ENCODE results near the gene RAPGEF1. TPM values are rescaled to one million over a fixed set of nuclear protein-coding genes. Genes with fewer than 3 reads are reported as not detected.

The RAPGEF1 gene
- polyA plus RNA-seq, 2 donors: 9.0 to 11.0 TPM

DNA sequence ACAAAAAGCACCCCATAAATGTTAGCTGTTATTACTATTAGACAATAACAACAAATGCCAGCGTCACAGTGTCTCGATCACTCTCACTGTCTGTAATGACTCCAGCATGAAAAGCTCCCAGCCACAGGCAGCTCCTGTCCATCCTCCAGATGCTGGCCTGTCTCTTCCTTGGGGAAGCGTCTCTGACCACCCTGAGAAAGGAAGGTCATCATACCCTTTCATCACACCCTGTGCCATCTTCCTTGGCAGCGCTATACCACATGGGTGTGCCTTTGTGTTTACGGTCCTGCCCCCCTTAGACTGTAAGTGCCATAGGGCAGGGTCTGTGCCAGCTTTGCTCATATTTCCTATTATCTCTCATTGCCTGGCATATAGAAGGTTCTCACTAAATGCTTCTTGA is 104.0 kb downstream of the RAPGEF1 start:
- WGBS, 2 donors: 59 to 79% methylated on average over 5 of the region's 5 CpGs
- Histone ChIP-seq H3K36me3 (ENCODE audit: control insufficient read depth in 2 of 2, insufficient read depth in 2 of 2, low read length in 1 of 2) (peaks cover 6 to 8% of the 10 kb centered on the region in 2 donors), H3K27me3 (ENCODE audit: control insufficient read depth in 1 of 2, insufficient read depth in 2 of 2, low read length in 2 of 2) (no peaks in the 10 kb centered on the region), H3K4me1 (ENCODE audit: control insufficient read depth in 2 of 2, insufficient read depth in 2 of 2, low read length in 1 of 2) (peaks cover 0 to 8% of the 10 kb centered on the region in 2 donors), H3K27ac (ENCODE audit: low read depth in 2 of 2, low read length in 1 of 2) (peak overlapping the region; percentile 77 to 82), H3K4me3 (ENCODE audit: low read depth in 1 of 2, low read length in 2 of 2) (no peak overlapping the region), H3K9me3 (ENCODE audit: control insufficient read depth in 2 of 2, insufficient read depth in 1 of 2, low read depth in 1 of 2, low read length in 1 of 2) (no peaks in the 10 kb centered on the region)

GRCh38 chr9:131635285-131635684 is 104.6 kb downstream of the RAPGEF1 start:
- Histone ChIP-seq H3K4me1 (ENCODE audit: control insufficient read depth in 2 of 2, insufficient read depth in 2 of 2, low read length in 1 of 2) (peaks cover 0 to 8% of the 10 kb centered on the region in 2 donors), H3K27me3 (ENCODE audit: control insufficient read depth in 1 of 2, insufficient read depth in 2 of 2, low read length in 2 of 2) (no peaks in the 10 kb centered on the region), H3K4me3 (ENCODE audit: low read depth in 1 of 2, low read length in 2 of 2) (no peak overlapping the region), H3K9me3 (ENCODE audit: control insufficient read depth in 2 of 2, insufficient read depth in 1 of 2, low read depth in 1 of 2, low read length in 1 of 2) (no peaks in the 10 kb centered on the region), H3K36me3 (ENCODE audit: control insufficient read depth in 2 of 2, insufficient read depth in 2 of 2, low read length in 1 of 2) (peaks cover 6 to 8% of the 10 kb centered on the region in 2 donors), H3K27ac (ENCODE audit: low read depth in 2 of 2, low read length in 1 of 2) (peak overlapping the region; percentile 77 to 82)
- 5 to 10% methylated on average over 6 of the region's 6 CpGs for WGBS, 2 donors

DNA sequence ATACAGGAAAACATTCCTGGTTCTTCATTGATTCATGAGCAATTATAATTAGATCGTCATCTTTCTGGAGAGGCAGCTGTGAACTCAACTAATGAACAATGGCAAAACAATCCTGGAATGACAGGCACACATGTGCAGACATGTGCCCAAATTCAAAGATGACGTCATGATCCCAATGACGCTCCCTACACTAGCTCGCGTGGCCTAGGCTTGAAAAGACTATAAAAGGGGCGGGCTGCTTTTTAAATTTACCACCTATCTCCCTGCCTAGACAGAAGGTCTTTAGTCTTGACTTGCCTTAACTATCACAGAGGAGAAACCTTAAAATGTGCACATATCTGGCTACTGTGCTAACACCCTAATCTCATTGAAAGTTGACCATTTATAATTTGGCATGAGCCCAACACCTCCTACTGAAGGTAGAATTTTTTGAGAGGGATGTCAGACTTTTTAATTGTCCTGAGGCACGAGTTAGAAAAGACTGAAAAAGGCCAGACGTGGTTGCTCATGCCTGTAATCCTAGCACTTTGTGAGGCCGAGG is 106.3 kb downstream of the RAPGEF1 start:
- no peak overlapping the region for H3K4me3 ChIP-seq (ENCODE audit: low read depth in 1 of 2, low read length in 2 of 2)
- H3K36me3 ChIP-seq (ENCODE audit: control insufficient read depth in 2 of 2, insufficient read depth in 2 of 2, low read length in 1 of 2): peaks cover 5 to 10% of the 10 kb centered on the region in 2 donors
- H3K27ac ChIP-seq (ENCODE audit: low read depth in 2 of 2, low read length in 1 of 2): peak overlapping the region; percentile 24 to 66
- no peaks in the 10 kb centered on the region for H3K9me3 ChIP-seq (ENCODE audit: control insufficient read depth in 2 of 2, insufficient read depth in 1 of 2, low read depth in 1 of 2, low read length in 1 of 2)
- 54 to 69% methylated on average over 9 of the region's 9 CpGs for WGBS, 2 donors
- H3K27me3 ChIP-seq (ENCODE audit: control insufficient read depth in 1 of 2, insufficient read depth in 2 of 2, low read length in 2 of 2): no peaks in the 10 kb centered on the region
- peaks cover 0 to 8% of the 10 kb centered on the region in 2 donors for H3K4me1 ChIP-seq (ENCODE audit: control insufficient read depth in 2 of 2, insufficient read depth in 2 of 2, low read length in 1 of 2)

DNA sequence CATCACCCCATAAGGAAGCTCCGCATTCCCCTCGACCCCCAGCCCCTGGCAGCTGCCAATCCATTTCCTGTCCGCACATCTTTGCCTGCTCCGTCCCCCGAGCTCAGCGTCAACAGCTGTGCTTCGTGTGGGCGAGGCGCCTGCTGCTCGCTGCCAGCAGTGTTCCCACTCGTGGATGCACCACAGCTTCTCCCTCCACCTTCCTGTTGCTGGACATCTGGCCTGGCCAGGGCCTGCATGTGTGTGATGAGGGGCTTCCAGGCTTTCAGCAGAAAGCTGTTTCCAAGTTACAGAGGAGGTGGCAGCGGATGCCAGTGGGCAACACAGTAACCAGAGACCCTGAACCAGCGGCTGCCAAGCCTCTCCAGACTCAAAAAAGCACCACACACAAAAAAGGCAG is 108.6 kb downstream of the RAPGEF1 start:
- Histone ChIP-seq H3K9me3 (ENCODE audit: control insufficient read depth in 2 of 2, insufficient read depth in 1 of 2, low read depth in 1 of 2, low read length in 1 of 2) (no peaks in the 10 kb centered on the region), H3K36me3 (ENCODE audit: control insufficient read depth in 2 of 2, insufficient read depth in 2 of 2, low read length in 1 of 2) (peaks cover 0 to 6% of the 10 kb centered on the region in 2 donors), H3K4me3 (ENCODE audit: low read depth in 1 of 2, low read length in 2 of 2) (no peak overlapping the region), H3K27ac (ENCODE audit: low read depth in 2 of 2, low read length in 1 of 2) (no peak overlapping the region), H3K27me3 (ENCODE audit: control insufficient read depth in 1 of 2, insufficient read depth in 2 of 2, low read length in 2 of 2) (no peaks in the 10 kb centered on the region), H3K4me1 (ENCODE audit: control insufficient read depth in 2 of 2, insufficient read depth in 2 of 2, low read length in 1 of 2) (peaks cover 0 to 10% of the 10 kb centered on the region in 2 donors)
- 86 to 91% methylated on average over 13 of the region's 13 CpGs for WGBS, 2 donors

DNA sequence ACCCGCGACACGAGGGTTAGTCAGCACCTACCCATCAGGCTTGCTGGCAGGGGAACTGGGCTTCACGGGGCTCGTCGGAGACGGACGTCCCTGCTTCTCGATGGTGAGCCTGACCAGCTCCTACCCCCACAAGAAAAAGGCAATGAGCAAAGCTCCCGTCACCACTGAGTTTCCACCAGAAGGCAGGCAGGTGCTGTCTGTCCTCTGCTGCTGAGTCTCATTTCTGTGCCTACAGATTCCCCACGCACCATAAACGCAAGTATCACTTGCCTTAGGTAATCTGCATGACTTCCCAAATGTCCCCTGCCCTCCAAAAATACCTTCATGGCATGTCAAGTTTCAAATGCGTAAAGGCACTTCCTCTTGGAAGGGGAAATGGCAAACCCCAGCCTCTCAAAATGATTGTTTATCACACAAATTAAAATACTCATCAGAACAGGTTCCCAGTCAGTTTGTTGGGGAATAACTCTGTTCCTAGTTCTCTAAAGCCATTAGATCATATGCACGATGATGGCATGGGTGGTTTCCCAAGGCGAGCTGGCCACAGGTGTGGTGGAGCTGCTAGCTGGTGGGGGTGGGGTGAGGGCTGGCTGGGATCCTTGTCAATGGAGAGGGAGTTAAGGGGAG is 109.6 kb downstream of the RAPGEF1 start:
- WGBS, 2 donors: 87 to 88% methylated on average over 15 of the region's 15 CpGs
- Histone ChIP-seq H3K27ac (ENCODE audit: low read depth in 2 of 2, low read length in 1 of 2) (peak overlapping the region in 1 of 2 donors; percentile 67), H3K9me3 (ENCODE audit: control insufficient read depth in 2 of 2, insufficient read depth in 1 of 2, low read depth in 1 of 2, low read length in 1 of 2) (no peaks in the 10 kb centered on the region), H3K36me3 (ENCODE audit: control insufficient read depth in 2 of 2, insufficient read depth in 2 of 2, low read length in 1 of 2) (peaks cover 0 to 11% of the 10 kb centered on the region in 2 donors), H3K4me3 (ENCODE audit: low read depth in 1 of 2, low read length in 2 of 2) (no peak overlapping the region), H3K27me3 (ENCODE audit: control insufficient read depth in 1 of 2, insufficient read depth in 2 of 2, low read length in 2 of 2) (no peaks in the 10 kb centered on the region), H3K4me1 (ENCODE audit: control insufficient read depth in 2 of 2, insufficient read depth in 2 of 2, low read length in 1 of 2) (peaks cover 0 to 6% of the 10 kb centered on the region in 2 donors)

- H3K36me3 ChIP-seq (ENCODE audit: control insufficient read depth in 2 of 2, insufficient read depth in 2 of 2, low read length in 1 of 2): peaks cover under 1 to 14% of the 10 kb centered on the region in 2 donors
- no peaks in the 10 kb centered on the region for H3K9me3 ChIP-seq (ENCODE audit: control insufficient read depth in 2 of 2, insufficient read depth in 1 of 2, low read depth in 1 of 2, low read length in 1 of 2)
- H3K4me1 ChIP-seq (ENCODE audit: control insufficient read depth in 2 of 2, insufficient read depth in 2 of 2, low read length in 1 of 2): peaks cover 0 to 6% of the 10 kb centered on the region in 2 donors
- H3K27ac ChIP-seq (ENCODE audit: low read depth in 2 of 2, low read length in 1 of 2): peak overlapping the region in 1 of 2 donors; percentile 67
- 87% methylated on average over 4 of the region's 4 CpGs for WGBS, 2 donors
- no peak overlapping the region for H3K4me3 ChIP-seq (ENCODE audit: low read depth in 1 of 2, low read length in 2 of 2)
- H3K27me3 ChIP-seq (ENCODE audit: control insufficient read depth in 1 of 2, insufficient read depth in 2 of 2, low read length in 2 of 2): no peaks in the 10 kb centered on the region
These were observed 110.1 kb downstream of the RAPGEF1 start for GRCh38 chr9:131629825-131630204.

- peaks cover 6 to 20% of the 10 kb centered on the region in 2 donors for H3K36me3 ChIP-seq (ENCODE audit: control insufficient read depth in 2 of 2, insufficient read depth in 2 of 2, low read length in 1 of 2)
- peak overlapping the region; percentile 72 to 79 for H3K27ac ChIP-seq (ENCODE audit: low read depth in 2 of 2, low read length in 1 of 2)
- no peaks in the 10 kb centered on the region for H3K27me3 ChIP-seq (ENCODE audit: control insufficient read depth in 1 of 2, insufficient read depth in 2 of 2, low read length in 2 of 2)
- 86 to 89% methylated on average over 4 of the region's 4 CpGs for WGBS, 2 donors
- no peaks in the 10 kb centered on the region for H3K9me3 ChIP-seq (ENCODE audit: control insufficient read depth in 2 of 2, insufficient read depth in 1 of 2, low read depth in 1 of 2, low read length in 1 of 2)
- peaks cover 0 to 6% of the 10 kb centered on the region in 2 donors for H3K4me1 ChIP-seq (ENCODE audit: control insufficient read depth in 2 of 2, insufficient read depth in 2 of 2, low read length in 1 of 2)
- H3K4me3 ChIP-seq (ENCODE audit: low read depth in 1 of 2, low read length in 2 of 2): no peak overlapping the region
These were observed 110.7 kb downstream of the RAPGEF1 start for GRCh38 chr9:131629226-131629500.

GRCh38 chr9:131628459-131629225 is 111.2 kb downstream of the RAPGEF1 start:
- Histone ChIP-seq H3K9me3 (ENCODE audit: control insufficient read depth in 2 of 2, insufficient read depth in 1 of 2, low read depth in 1 of 2, low read length in 1 of 2) (no peaks in the 10 kb centered on the region), H3K27me3 (ENCODE audit: control insufficient read depth in 1 of 2, insufficient read depth in 2 of 2, low read length in 2 of 2) (no peaks in the 10 kb centered on the region), H3K36me3 (ENCODE audit: control insufficient read depth in 2 of 2, insufficient read depth in 2 of 2, low read length in 1 of 2) (peaks cover 6 to 22% of the 10 kb centered on the region in 2 donors), H3K4me1 (ENCODE audit: control insufficient read depth in 2 of 2, insufficient read depth in 2 of 2, low read length in 1 of 2) (peaks cover 0 to 6% of the 10 kb centered on the region in 2 donors), H3K27ac (ENCODE audit: low read depth in 2 of 2, low read length in 1 of 2) (peak overlapping the region; percentile 72 to 79), H3K4me3 (ENCODE audit: low read depth in 1 of 2, low read length in 2 of 2) (no peak overlapping the region)
- WGBS, 2 donors: 85 to 86% methylated on average over 19 of the region's 19 CpGs

GRCh38 chr9:131627648-131628458 is 112.0 kb downstream of the RAPGEF1 start:
- Histone ChIP-seq H3K27ac (ENCODE audit: low read depth in 2 of 2, low read length in 1 of 2) (peak overlapping the region; percentile 78 to 79), H3K9me3 (ENCODE audit: control insufficient read depth in 2 of 2, insufficient read depth in 1 of 2, low read depth in 1 of 2, low read length in 1 of 2) (no peaks in the 10 kb centered on the region), H3K27me3 (ENCODE audit: control insufficient read depth in 1 of 2, insufficient read depth in 2 of 2, low read length in 2 of 2) (no peaks in the 10 kb centered on the region), H3K4me3 (ENCODE audit: low read depth in 1 of 2, low read length in 2 of 2) (peak overlapping the region in 1 of 2 donors; percentile 24), H3K4me1 (ENCODE audit: control insufficient read depth in 2 of 2, insufficient read depth in 2 of 2, low read length in 1 of 2) (peaks cover 0 to 6% of the 10 kb centered on the region in 2 donors), H3K36me3 (ENCODE audit: control insufficient read depth in 2 of 2, insufficient read depth in 2 of 2, low read length in 1 of 2) (peaks cover 6 to 22% of the 10 kb centered on the region in 2 donors)
- WGBS, 2 donors: 61 to 74% methylated on average over 21 of the region's 21 CpGs
